H1 (cell line): ENCODE results near the gene ZC3H7B. TPM values are rescaled to one million over a fixed set of nuclear protein-coding genes. Genes with fewer than 3 reads are reported as not detected.

Experiments
- CTCF ChIA-PET: fragments of 300-600 bp; sonication (Branson Sonifier 250); formaldehyde crosslinking; loops from one replicate; lab custom pipeline; 2021; ENCODE audit not compliant: partially characterized antibody; lab: Charles Lee
- POLR2A ChIA-PET: fragments of 300-600 bp; sonication (Branson Sonifier 250); formaldehyde crosslinking; loops from one replicate; lab custom pipeline; 2021; ENCODE audit warnings: inconsistent platforms; ENCODE audit not compliant: partially characterized antibody; lab: Charles Lee
- DNase-seq, 2 experiments: peaks; one replicate each; pipeline versions ENCODE4 v3.0.0 to v3.0.0-alpha.2; 2010 to 2022; ENCODE audit warnings: low spot score in 2 of 2, low read depth in 1 of 2, mixed read lengths in 1 of 2
- FAIRE-seq: peaks from 2 replicates; lab custom pipeline; 2011; peaks lifted over from hg19 to GRCh38; lab: Jason Lieb, UNC
- H2AFZ ChIP-seq: 2 replicates; pipeline ENCODE4 v1.8.1; 2012; ENCODE audit warnings: low read length, inconsistent platforms
- H2AK5ac ChIP-seq: 2 replicates; pipeline ENCODE4 v1.6.1; 2013; ENCODE audit warnings: low read depth, low read length
- H2BK120ac ChIP-seq: replicated peaks from 2 replicates; pipeline ENCODE3; 2013; ENCODE audit warnings: low read depth, low read length, inconsistent platforms
- H2BK12ac ChIP-seq: 2 replicates; pipeline ENCODE4 v1.6.1; 2013; ENCODE audit warnings: low read depth, low read length
- H2BK15ac ChIP-seq: 2 replicates; pipeline ENCODE4 v1.6.1; 2013; ENCODE audit warnings: low read length
- H2BK20ac ChIP-seq: 2 replicates; pipeline ENCODE4 v1.6.1; 2013; ENCODE audit warnings: low read length
- H2BK5ac ChIP-seq: 2 replicates; pipeline ENCODE4 v1.6.1; 2013; ENCODE audit warnings: low read depth, low read length
- H3K14ac ChIP-seq: 2 replicates; pipeline ENCODE4 v1.6.1; 2013; ENCODE audit warnings: inconsistent platforms; ENCODE audit not compliant: insufficient read length
- H3K18ac ChIP-seq: 2 replicates; pipeline ENCODE4 v1.6.1; 2013; ENCODE audit warnings: low read length; ENCODE audit errors: extremely low read depth
- H3K23ac ChIP-seq: 2 replicates; pipeline ENCODE4 v1.6.1; 2013; ENCODE audit warnings: inconsistent platforms; ENCODE audit not compliant: insufficient read length
- H3K23me2 ChIP-seq: 2 replicates; pipeline ENCODE4 v1.6.1; 2013; ENCODE audit warnings: low read depth, low read length
- H3K27ac ChIP-seq: 2 replicates; pipeline ENCODE4 v1.6.1; 2011; ENCODE audit warnings: low read depth, low read length, inconsistent platforms
- H3K27me3 ChIP-seq, 4 experiments: replicated peaks in 1 of 4; 1 replicate in 1 of 4; 2 replicates in 3 of 4; pipeline versions ENCODE4 v1.6.1 to v1.8.1; 2011 to 2013; ENCODE audit warnings: low read length in 3 of 4, mild to moderate bottlenecking in 3 of 4, inconsistent platforms in 2 of 4, mixed read lengths in 2 of 4, moderate library complexity in 1 of 4; ENCODE audit not compliant: control insufficient read depth in 3 of 4, insufficient read depth in 3 of 4; ENCODE audit errors: extremely low read depth in 1 of 4
- H3K36me3 ChIP-seq, 4 experiments: 2 replicates each; pipeline versions ENCODE4 v1.6.1 to v1.8.1; 2011 to 2013; ENCODE audit warnings: mild to moderate bottlenecking in 4 of 4, low read length in 3 of 4, moderate library complexity in 2 of 4, control low read depth in 1 of 4, inconsistent platforms in 1 of 4; ENCODE audit not compliant: insufficient read depth in 4 of 4, control insufficient read depth in 2 of 4
- H3K4ac ChIP-seq: replicated peaks from 2 replicates; pipeline ENCODE3; 2013; ENCODE audit warnings: low read length, low read depth, mixed read lengths, inconsistent platforms; ENCODE audit not compliant: insufficient read length
- H3K4me1 ChIP-seq, 4 experiments: replicated peaks in 1 of 4; 1 replicate in 1 of 4; 2 replicates in 3 of 4; pipeline versions ENCODE4 v1.6.1 to v1.8.1; 2011 to 2013; ENCODE audit warnings: low read length in 3 of 4, inconsistent platforms in 2 of 4, mixed read lengths in 1 of 4; ENCODE audit not compliant: insufficient read depth in 4 of 4, control insufficient read depth in 3 of 4
- H3K4me2 ChIP-seq, 2 experiments: 2 replicates each; pipeline versions ENCODE4 v1.6.1 to v1.8.1; 2011 to 2013; ENCODE audit warnings: low read depth in 2 of 2, low read length in 2 of 2, control low read depth in 1 of 2, inconsistent platforms in 1 of 2, mild to moderate bottlenecking in 1 of 2; ENCODE audit not compliant: insufficient read depth in 1 of 2
- H3K4me3 ChIP-seq, 4 experiments: fragments of 200-600, 300-600 bp in 1 of 4; sonication (generic), shearing (Covaris generic), sonication (Bioruptor Twin) in 1 of 4; 2 replicates each; pipeline versions ENCODE4 v1.5.1 to v1.8.1; 2011 to 2016; ENCODE audit warnings: low read length in 4 of 4, low read depth in 3 of 4, control low read depth in 2 of 4, inconsistent platforms in 2 of 4, mild to moderate bottlenecking in 2 of 4, mixed read lengths in 1 of 4, moderate library complexity in 1 of 4; ENCODE audit not compliant: insufficient read depth in 2 of 4; ENCODE audit errors: extremely low read depth in 1 of 4
- H3K56ac ChIP-seq: replicated peaks from 2 replicates; pipeline ENCODE3; 2013; ENCODE audit warnings: low read depth, mild to moderate bottlenecking, mixed read lengths, low read length, inconsistent platforms; ENCODE audit not compliant: insufficient read length
- H3K79me1 ChIP-seq: 2 replicates; pipeline ENCODE4 v1.6.1; 2013; ENCODE audit warnings: low read depth, low read length, control low read depth
- H3K79me2 ChIP-seq, 2 experiments: 2 replicates each; pipeline versions ENCODE4 v1.6.1 to v1.8.1; 2012 to 2013; ENCODE audit warnings: low read length in 2 of 2, mild to moderate bottlenecking in 2 of 2, inconsistent platforms in 1 of 2; ENCODE audit not compliant: insufficient read depth in 2 of 2, control insufficient read depth in 1 of 2
- H3K9ac ChIP-seq, 4 experiments: replicated peaks in 1 of 4; 1 replicate in 1 of 4; 2 replicates in 3 of 4; pipeline versions ENCODE4 v1.6.1 to v1.8.1; 2011 to 2013; ENCODE audit warnings: low read depth in 3 of 4, low read length in 3 of 4, control low read depth in 2 of 4, mild to moderate bottlenecking in 2 of 4, moderate library complexity in 2 of 4, inconsistent platforms in 1 of 4; ENCODE audit errors: extremely low read depth in 1 of 4
- H3K9me3 ChIP-seq, 2 experiments: 2 replicates each; pipeline versions ENCODE4 v1.6.1 to v1.8.1; 2012 to 2013; ENCODE audit warnings: mild to moderate bottlenecking in 2 of 2, moderate library complexity in 2 of 2, control low read depth in 1 of 2, inconsistent platforms in 1 of 2, low read depth in 1 of 2, low read length in 1 of 2, mixed read lengths in 1 of 2; ENCODE audit not compliant: insufficient read depth in 2 of 2
- H4K20me1 ChIP-seq, 2 experiments: replicated peaks in 1 of 2; 2 replicates each; pipeline versions ENCODE3 to v1.8.1; 2011 to 2013; ENCODE audit warnings: inconsistent platforms in 2 of 2, low read length in 2 of 2, mild to moderate bottlenecking in 1 of 2; ENCODE audit not compliant: insufficient read depth in 2 of 2, control insufficient read depth in 1 of 2
- H4K5ac ChIP-seq: 2 replicates; pipeline ENCODE4 v1.6.1; 2013; ENCODE audit warnings: low read length, low read depth, mixed read lengths, inconsistent platforms; ENCODE audit not compliant: insufficient read length
- H4K8ac ChIP-seq: 2 replicates; pipeline ENCODE4 v1.8.0; 2013; ENCODE audit warnings: mild to moderate bottlenecking, moderate library complexity, low read length, inconsistent platforms; ENCODE audit not compliant: insufficient read depth; ENCODE audit errors: extremely low read depth
- H4K91ac ChIP-seq: replicated peaks from 2 replicates; pipeline ENCODE3; 2013; ENCODE audit warnings: low read length, mixed read lengths, inconsistent platforms; ENCODE audit not compliant: insufficient read length
- BACH1 ChIP-seq: IDR thresholded peaks from 2 replicates; pipeline ENCODE4 v1.6.1; 2012; ENCODE audit warnings: low read length, improper control_type of control experiment
- E2F6 ChIP-seq: IDR thresholded peaks from 2 replicates; pipeline ENCODE4 v1.6.1; 2012; ENCODE audit warnings: inconsistent platforms
- KDM1A ChIP-seq: fragments of 200-600, 300-600 bp; sonication (generic); IDR thresholded peaks from 2 replicates; pipeline ENCODE4 v1.7.1; 2016; ENCODE audit warnings: mild to moderate bottlenecking, low read length, borderline replicate concordance
- KDM4A ChIP-seq: IDR thresholded peaks from one replicate; pipeline ENCODE4 v1.7.1; 2012; ENCODE audit warnings: low read depth, mild to moderate bottlenecking, moderate library complexity, low read length, inconsistent platforms; ENCODE audit not compliant: severe bottlenecking
- MAX ChIP-seq: IDR thresholded peaks from 2 replicates; pipeline ENCODE4 v1.6.1; 2012; ENCODE audit warnings: inconsistent platforms
- SP2 ChIP-seq: IDR thresholded peaks from 2 replicates; pipeline ENCODE4 v1.6.1; 2012; ENCODE audit warnings: mild to moderate bottlenecking, low read length, inconsistent platforms
- ZNF274 ChIP-seq: IDR thresholded peaks from 2 replicates; pipeline ENCODE4 v1.7.0; 2012; ENCODE audit warnings: low read length, borderline replicate concordance; ENCODE audit errors: extremely low read depth
- WGBS, 2 experiments: shearing (Covaris generic) in 1 of 2; methylation state at CpG; one replicate each; pipeline versions ENCODE4 v1.1.6 to v1.1.7; 2013 to 2015; ENCODE audit warnings: low lambda C conversion rate in 2 of 2, mixed read lengths in 2 of 2, inconsistent platforms in 1 of 2, low coverage in 1 of 2, missing lambda C conversion rate in 1 of 2; ENCODE audit not compliant: insufficient replicate concordance in 2 of 2, insufficient coverage in 1 of 2, insufficient read length in 1 of 2; ENCODE audit errors: extremely low coverage in 1 of 2, missing lambda C conversion rate in 1 of 2; 5-methylcytosine and 5-hydroxymethylcytosine counted together
- polyA plus RNA-seq, 7 experiments: library from polyadenylated mRNA; depleted of rRNA in 3 of 7; stranded (reverse) in 5 of 7; unstranded in 2 of 7; fragments of >200 nt in 5 of 7; fragments of 200-250 nt in 2 of 7; gene quantifications; 1 replicate in 5 of 7; 2 replicates in 1 of 7; 4 replicates in 1 of 7; pipeline versions ENCODE4 v1.2.1 to v1.2.3, GENCODE V29; 2011 to 2013; ENCODE audit warnings: missing spikeins in 2 of 7, mixed read lengths in 2 of 7
- total RNA-seq: library from RNA; stranded (reverse); fragmentation: NEBNext Ultra II Directional; extraction: Animal tissue kit (Norgen Biotek cat#: 25700); gene quantifications from 2 replicates; pipeline ENCODE4 v1.2.1, GENCODE V29; 2021

ZC3H7B gene
- total and polyA plus RNA-seq, 2 of the 8 experiments (the other 6 are each of a cell fraction or from before 2014, with no cell fraction given): 35.5 to 78.6 TPM

- FAIRE-seq: no peak
- no peaks in the 10 kb centered on the region for H3K79me1 ChIP-seq
- TF ChIP-seq KDM1A (no peak), SP2 (no peak), ZNF274 (no peak), BACH1 (no peak), E2F6 (peak; percentile 71), MAX (peak; percentile 55), KDM4A (no peak)
- TF ChIP-seq, all 59 proteins: peak for 2
- Histone ChIP-seq H4K20me1 (no peaks in the 10 kb centered on the region), H3K9ac (no peak overlapping the region), H3K9me3 (no peaks in the 10 kb centered on the region), H2BK12ac (peak overlapping the region; percentile 85; the same call in 1 of the 2 replicates), H3K14ac (no peak overlapping the region), H3K79me2 (no peaks in the 10 kb centered on the region), H3K4me3 (no peak overlapping the region), H2AK5ac (0 out of 2 replicates have a peak overlapping the region, but pooled peaks have one; percentile 57), H3K4ac (peak overlapping the region; percentile 21), H4K8ac (no peak overlapping the region), H2BK15ac (no peak overlapping the region), H2BK20ac (0 out of 2 replicates have a peak overlapping the region, but pooled peaks have one; percentile 1), H3K56ac (no peak overlapping the region), H2BK5ac (peak overlapping the region; percentile 9; the same call in 1 of the 2 replicates), H2BK120ac (no peak overlapping the region), H3K27me3 (no peaks in the 10 kb centered on the region; a peak in 1 of 7 replicates), H3K36me3 (no peaks in the 10 kb centered on the region), H3K23ac (no peak overlapping the region), H2AFZ (no peak overlapping the region), H3K4me1 (peaks cover 9 to 22% (median 15%) of the 10 kb centered on the region in 4 experiments), H4K91ac (peak overlapping the region; percentile 15), H3K27ac (no peak overlapping the region), H3K18ac (peak overlapping the region; percentile 5), H3K23me2 (no peaks in the 10 kb centered on the region), H4K5ac (no peak overlapping the region), H3K4me2 (no peak overlapping the region)
- POLR2A ChIA-PET: interaction anchor here (0.8 to 11.5 kb wide), 7 partner anchors 10 to 160 kb away, joined by 3 to 129 read pairs (median 3); partner anchors contain the start of gene TEF
- DNase-seq: peak in 1 of 2 experiments; percentile 66
- 85% methylated on average over 18 of the region's 21 CpGs; no CpG with 5 or more reads in 1 of the 2 experiments for WGBS, 2 experiments
- CTCF ChIA-PET: interaction anchor here (0.6 to 1.8 kb wide), 3 partner anchors 12 to 193 kb away, joined by 3 to 5 read pairs (median 4); no protein-coding TSS in a partner anchor
Observed at GRCh38 chr22:41367039-41367679, 65.8 kb downstream of the ZC3H7B start.
